Upper lobe of left lung (tissue), 6 donors: Measurements from ENCODE around the gene TPH2. TPM values are rescaled to one million over a fixed set of nuclear protein-coding genes. Genes with fewer than 3 reads are reported as not detected.
A peak's percentile ranks its signal among the peaks of the same experiment; 100 is the strongest.

ENCODE experiments used
- ATAC-seq, 2 donors: fragments of 200-7000 bp; cut with Tn5 transposase; one replicate each; pipeline ENCODE4 v1.9.1; 2022; ENCODE audit warnings: mild to moderate bottlenecking in 2 of 2, moderate library complexity in 2 of 2; ENCODE audit not compliant: low FRiP score in 2 of 2
- DNase-seq, 2 donors: peaks; one replicate each; pipeline ENCODE4 v3.0.0-alpha.2; 2019 to 2020
- H3K27ac ChIP-seq, 4 donors: fragments of 200-600 bp; sonication (generic); one replicate each; pipeline ENCODE4 v1.5.1; 2016 to 2019
- H3K27me3 ChIP-seq, 4 donors: fragments of 200-600 bp; sonication (generic); one replicate each; pipeline ENCODE4 v1.5.1; 2017 to 2019
- H3K36me3 ChIP-seq, 4 donors: fragments of 200-600 bp; sonication (generic); one replicate each; pipeline ENCODE4 v1.5.1; 2016 to 2019
- H3K4me1 ChIP-seq, 4 donors: fragments of 200-600 bp; sonication (generic); one replicate each; pipeline ENCODE4 v1.5.1; 2018 to 2019
- H3K4me3 ChIP-seq, 4 donors: fragments of 200-600 bp; sonication (generic); one replicate each; pipeline ENCODE4 v1.5.1; 2017 to 2019; ENCODE audit warnings: mild to moderate bottlenecking in 2 of 4, moderate library complexity in 1 of 4
- H3K9me3 ChIP-seq, 4 donors: fragments of 200-600 bp; sonication (generic); one replicate each; pipeline ENCODE4 v1.5.1; 2018 to 2019
- CTCF ChIP-seq, 6 experiments: fragments of 450-650 bp in 4 of 6; fragments of 200-600 bp in 2 of 6; sonication (generic) in 2 of 6; IDR thresholded peaks; one replicate each; pipeline ENCODE4 v1.5.1; 2016 to 2019; ENCODE audit warnings: antibody characterized with exemption in 6 of 6
- EP300 ChIP-seq, 4 donors: sonication (generic); formaldehyde crosslinking; IDR thresholded peaks; one replicate each; pipeline ENCODE4 v1.5.1; 2017; ENCODE audit warnings: antibody characterized with exemption in 4 of 4, control low read depth in 2 of 4
- POLR2A ChIP-seq, 4 donors: fragments of 450-650 bp; IDR thresholded peaks; one replicate each; pipeline ENCODE4 v1.5.1; 2016 to 2017; ENCODE audit warnings: antibody characterized with exemption in 4 of 4, mild to moderate bottlenecking in 2 of 4
- POLR2AphosphoS5 ChIP-seq, 2 donors: sonication (generic); formaldehyde crosslinking; IDR thresholded peaks; one replicate each; pipeline ENCODE4 v1.5.1; 2017; ENCODE audit warnings: antibody characterized with exemption in 2 of 2
- WGBS, 2 donors: methylation state at CpG; one replicate each; pipeline ENCODE4 v1.1.5; 2017 to 2018; 5-methylcytosine and 5-hydroxymethylcytosine counted together
- total RNA-seq, 6 donors: library from RNA; depleted of rRNA in 4 of 6; stranded (reverse); fragments of >200 nt in 4 of 6; gene quantifications; one replicate each; pipeline versions ENCODE4 v1.1.0 to v1.2.1, GENCODE V29; 2016 to 2021
- donor health status: DM: no; HTN: no; CAD: no; lungs with moderate emphysema.
- donor health status: DM: no; HTN: yes; CAD: no; lungs with severe emphysema.

Gene TPH2
- total RNA-seq, 6 donors from 2014 or later = 0.61 TPM; not detected in 5

- no peaks in the 10 kb centered on the region for H3K36me3 ChIP-seq
- H3K4me3 ChIP-seq = no peak overlapping the region
- no peaks in the 10 kb centered on the region for H3K9me3 ChIP-seq
- H3K27ac ChIP-seq = no peak overlapping the region
- no peak for TF ChIP-seq CTCF (IDR thresholded peaks at IDR 0.05)
- TF ChIP-seq POLR2A (IDR thresholded peaks at IDR 0.05) = no peak
- 57 to 63% methylated on average over 4 of the region's 4 CpGs for WGBS, 2 donors
- H3K4me1 ChIP-seq = no peaks in the 10 kb centered on the region
- no peaks in the 10 kb centered on the region for H3K27me3 ChIP-seq
- no peak for DNase-seq
- ATAC-seq = no peak
Observed at GRCh38 chr12:72010356-72010755, 71.7 kb downstream of the TPH2 start.

GRCh38 chr12:72011374-72011773 lies 72.7 kb downstream of the TPH2 start:
- WGBS, 2 donors = 17 to 42% methylated on average over 1 of the region's 1 CpG

DNA sequence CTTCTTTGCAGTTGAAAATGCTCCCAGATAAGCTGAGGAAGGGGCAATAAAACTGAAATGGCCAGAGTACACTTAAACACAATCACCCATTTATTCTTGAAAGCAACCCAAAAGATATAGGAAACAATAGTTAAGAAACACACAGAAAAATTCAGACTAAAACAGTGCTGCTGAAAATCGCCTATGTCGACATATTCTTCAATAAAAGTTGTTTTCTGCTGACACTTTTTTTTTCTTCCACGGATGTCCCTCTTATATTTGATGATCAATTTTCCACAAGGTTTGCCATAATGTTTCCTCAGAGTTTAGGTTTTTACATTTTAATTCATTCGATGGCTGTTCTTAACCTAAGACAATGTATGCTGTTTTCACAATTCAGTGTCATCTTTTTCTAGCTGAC lies 74.2 kb downstream of the TPH2 start:
- Histone ChIP-seq H3K27ac (no peak overlapping the region), H3K4me1 (no peaks in the 10 kb centered on the region), H3K36me3 (no peaks in the 10 kb centered on the region), H3K9me3 (no peaks in the 10 kb centered on the region), H3K4me3 (no peak overlapping the region), H3K27me3 (no peaks in the 10 kb centered on the region)
- ATAC-seq = no peak
- TF ChIP-seq EP300 (IDR thresholded peaks at IDR 0.05) (no peak), CTCF (IDR thresholded peaks at IDR 0.05) (no peak), POLR2AphosphoS5 (IDR thresholded peaks at IDR 0.05) (no peak), POLR2A (IDR thresholded peaks at IDR 0.05) (no peak)
- no peak for DNase-seq
- WGBS, 2 donors = 68 to 77% methylated on average over 4 of the region's 4 CpGs

More at GRCh38 chr12:72011374-72011773, 72.7 kb downstream of the TPH2 start:
- Histone ChIP-seq H3K4me1 (no peaks in the 10 kb centered on the region), H3K27me3 (no peaks in the 10 kb centered on the region), H3K4me3 (no peak overlapping the region), H3K36me3 (no peaks in the 10 kb centered on the region), H3K27ac (no peak overlapping the region), H3K9me3 (no peaks in the 10 kb centered on the region)
- ATAC-seq = no peak
- no peak for DNase-seq
- TF ChIP-seq POLR2A (IDR thresholded peaks at IDR 0.05) (no peak), POLR2AphosphoS5 (IDR thresholded peaks at IDR 0.05) (no peak), EP300 (IDR thresholded peaks at IDR 0.05) (no peak), CTCF (IDR thresholded peaks at IDR 0.05) (no peak)

- 70 to 84% methylated on average over 1 of the region's 1 CpG for WGBS, 2 donors
- Histone ChIP-seq H3K27me3 (no peaks in the 10 kb centered on the region), H3K27ac (no peak overlapping the region), H3K4me3 (no peak overlapping the region), H3K36me3 (no peaks in the 10 kb centered on the region), H3K4me1 (no peaks in the 10 kb centered on the region), H3K9me3 (no peaks in the 10 kb centered on the region)
- TF ChIP-seq POLR2A (IDR thresholded peaks at IDR 0.05) = no peak
- no peak for TF ChIP-seq EP300 (IDR thresholded peaks at IDR 0.05)
- TF ChIP-seq CTCF (IDR thresholded peaks at IDR 0.05) = no peak
- no peak for TF ChIP-seq POLR2AphosphoS5 (IDR thresholded peaks at IDR 0.05)
- DNase-seq (no peak), ATAC-seq (no peak)
Observed at GRCh38 chr12:72015895-72016294, 77.2 kb downstream of the TPH2 start.

GRCh38 chr12:72017054-72017651 lies 78.5 kb downstream of the TPH2 start:
- Histone ChIP-seq H3K4me1 (no peaks in the 10 kb centered on the region), H3K4me3 (no peak overlapping the region), H3K9me3 (no peaks in the 10 kb centered on the region), H3K27me3 (no peaks in the 10 kb centered on the region), H3K36me3 (no peaks in the 10 kb centered on the region), H3K27ac (no peak overlapping the region)
- DNase-seq (peak in 1 of 2 donors; percentile 59), ATAC-seq (peak in 1 of 2 donors; percentile 93)
- TF ChIP-seq CTCF (IDR thresholded peaks at IDR 0.05) = peak; percentile 35 to 76 (median 62)
- no peak for TF ChIP-seq POLR2A (IDR thresholded peaks at IDR 0.05)
- WGBS, 2 donors = 4 to 6% methylated on average over 6 of the region's 6 CpGs
